Activated naive CD4-positive, alpha-beta T cell treated with anti-CD3 and anti-CD28 coated beads, Interleukin-2, amount 10 ng/mL, durations not matched to agents 7 days and 5 days (primary cell): ENCODE data around the gene ST8SIA3.

ENCODE experiments used
- CTCF ChIA-PET: fragments of 350-600 bp; sonication (Branson Sonifier 250); formaldehyde crosslinking; loops from one replicate; lab custom pipeline; 2021; ENCODE audit warnings: antibody characterized with exemption; lab: Charles Lee
- DNase-seq: peaks from one replicate; pipeline ENCODE4 v3.0.0-alpha.2; 2020
- H3K27ac Mint-ChIP-seq: one replicate; pipeline ENCODE4 v1.8.0; 2021; ENCODE audit warnings: mild to moderate bottlenecking, moderate library complexity, mixed read lengths
- H3K27me3 Mint-ChIP-seq: one replicate; pipeline ENCODE4 v1.8.0; 2021; ENCODE audit warnings: mild to moderate bottlenecking, mixed read lengths
- H3K36me3 Mint-ChIP-seq: one replicate; pipeline ENCODE4 v1.8.0; 2021; ENCODE audit warnings: mixed read lengths
- H3K4me1 Mint-ChIP-seq: one replicate; pipeline ENCODE4 v1.8.0; 2021; ENCODE audit warnings: mixed read lengths
- H3K4me3 Mint-ChIP-seq: one replicate; pipeline ENCODE4 v1.8.0; 2021; ENCODE audit warnings: mild to moderate bottlenecking, moderate library complexity, mixed read lengths
- H3K9me3 Mint-ChIP-seq: one replicate; pipeline ENCODE4 v1.8.0; 2021; ENCODE audit warnings: mixed read lengths

Gene ST8SIA3

DNA sequence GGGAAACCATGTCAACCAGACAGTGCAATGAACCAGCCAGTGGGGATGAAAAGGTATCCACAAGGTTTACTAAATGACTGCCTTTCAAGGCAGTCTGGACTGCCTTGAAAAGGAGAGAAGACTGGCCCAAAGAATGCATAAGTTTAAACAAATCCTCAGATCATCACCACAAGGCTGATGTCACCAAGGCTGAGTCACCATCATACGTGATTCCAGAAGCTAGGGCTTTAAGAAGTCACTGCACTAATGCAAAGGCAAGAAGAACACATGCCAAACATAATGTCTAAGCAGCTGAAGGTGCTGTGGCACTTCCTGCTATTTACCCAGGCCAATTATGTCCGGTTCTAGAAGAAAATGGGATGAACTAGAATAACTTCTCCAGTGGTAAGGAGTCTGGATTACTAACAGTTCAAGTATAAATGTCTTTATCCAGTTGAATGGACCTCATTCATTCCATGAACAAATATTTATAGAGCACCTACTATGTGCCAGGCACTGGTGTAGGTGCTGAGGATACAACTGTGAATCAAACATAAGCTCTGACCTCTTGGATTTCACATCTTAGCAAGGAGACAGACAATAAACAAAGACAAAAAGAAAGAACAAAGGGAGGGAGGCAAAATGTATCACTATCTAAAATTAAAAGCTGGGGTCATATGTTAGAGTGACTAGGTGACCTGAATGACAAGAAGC lies 45.2 kb downstream of the ST8SIA3 start:
- H3K9me3 Mint-ChIP-seq: peaks cover 4% of the 10 kb centered on the region
- H3K4me1 Mint-ChIP-seq: no peaks in the 10 kb centered on the region
- CTCF ChIA-PET: interaction anchor here (0.7 kb wide), 1 partner anchor 143 kb away, joined by 3 read pairs; no protein-coding TSS in a partner anchor
- no peak overlapping the region for H3K4me3 Mint-ChIP-seq
- H3K36me3 Mint-ChIP-seq: no peaks in the 10 kb centered on the region
- H3K27me3 Mint-ChIP-seq: no peaks in the 10 kb centered on the region
- H3K27ac Mint-ChIP-seq: no peak overlapping the region
- no peak for DNase-seq

GRCh38 chr18:57404345-57404744 lies 52.0 kb downstream of the ST8SIA3 start:
- no peak for DNase-seq
- no peaks in the 10 kb centered on the region for H3K27me3 Mint-ChIP-seq
- H3K27ac Mint-ChIP-seq: no peak overlapping the region
- H3K36me3 Mint-ChIP-seq: no peaks in the 10 kb centered on the region
- CTCF ChIA-PET: no interaction called here
- no peaks in the 10 kb centered on the region for H3K9me3 Mint-ChIP-seq
- no peaks in the 10 kb centered on the region for H3K4me1 Mint-ChIP-seq
- no peak overlapping the region for H3K4me3 Mint-ChIP-seq

DNA sequence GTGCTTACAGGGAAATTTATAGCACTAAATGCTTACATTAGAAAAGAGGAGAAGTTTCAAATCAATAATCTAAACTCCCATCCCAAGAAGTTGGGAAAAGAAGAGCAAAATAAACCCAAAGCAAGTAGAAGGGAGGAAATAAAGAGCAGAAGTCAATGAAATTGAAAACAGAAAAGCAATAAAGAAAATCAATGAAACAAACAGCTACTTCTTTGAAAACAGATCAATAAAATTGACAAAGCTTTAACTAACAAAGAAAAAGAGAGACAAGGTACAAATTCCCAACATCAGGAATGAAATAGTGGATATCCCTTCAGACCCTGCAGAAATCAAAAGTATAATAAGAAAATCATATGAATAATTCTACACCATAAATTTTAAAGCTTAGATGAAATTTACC lies 57.3 kb downstream of the ST8SIA3 start:
- Mint-ChIP-seq H3K4me1 (no peaks in the 10 kb centered on the region), H3K27me3 (no peaks in the 10 kb centered on the region), H3K36me3 (no peaks in the 10 kb centered on the region), H3K4me3 (no peak overlapping the region), H3K9me3 (no peaks in the 10 kb centered on the region), H3K27ac (no peak overlapping the region)
- no peak for DNase-seq
- CTCF ChIA-PET: no interaction called here

DNA sequence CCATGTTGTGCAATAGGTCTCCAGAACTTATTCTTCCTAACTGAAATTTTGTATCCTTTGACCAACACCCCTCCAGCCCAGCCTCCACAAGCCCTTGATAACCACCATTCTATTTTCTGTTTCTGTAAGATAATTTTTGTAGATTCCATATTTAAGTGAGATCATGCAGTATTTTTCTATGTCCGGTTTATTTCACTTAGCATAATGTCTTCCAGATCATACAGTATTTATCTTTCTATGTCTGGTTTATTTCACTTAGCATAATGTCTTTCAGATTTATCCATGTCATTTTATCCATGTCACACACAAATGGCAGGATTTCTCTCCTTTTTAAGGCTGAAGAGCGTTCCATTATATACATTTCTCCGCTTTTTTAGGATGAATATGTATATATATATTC lies 58.4 kb downstream of the ST8SIA3 start:
- no peaks in the 10 kb centered on the region for H3K36me3 Mint-ChIP-seq
- no peaks in the 10 kb centered on the region for H3K4me1 Mint-ChIP-seq
- no peaks in the 10 kb centered on the region for H3K27me3 Mint-ChIP-seq
- no peak overlapping the region for H3K27ac Mint-ChIP-seq
- no peak for DNase-seq
- CTCF ChIA-PET: no interaction called here
- H3K9me3 Mint-ChIP-seq: no peaks in the 10 kb centered on the region
- H3K4me3 Mint-ChIP-seq: no peak overlapping the region

GRCh38 chr18:57416542-57416941 lies 64.2 kb downstream of the ST8SIA3 start:
- Mint-ChIP-seq H3K9me3 (no peaks in the 10 kb centered on the region), H3K27ac (no peak overlapping the region), H3K27me3 (no peaks in the 10 kb centered on the region), H3K36me3 (no peaks in the 10 kb centered on the region), H3K4me1 (no peaks in the 10 kb centered on the region), H3K4me3 (no peak overlapping the region)
- no peak for DNase-seq
- CTCF ChIA-PET: no interaction called here
